Measurements from ENCODE around the gene PRADC1. TPM values are rescaled to one million over a fixed set of nuclear protein-coding genes. Genes with fewer than 3 reads are reported as not detected.

Gene PRADC1
- total and polyA plus RNA-seq, 9 of the 15 experiments (the other 6 are each of a cell fraction or from before 2014, with no cell fraction given) = 7.3 to 47.4 (median 34.2) TPM

GRCh38 chr2:73272270-73272669, 39.2 kb upstream of the PRADC1 start (continued):
- TF ChIP-seq AFF1 (IDR thresholded peaks at IDR 0.05; ENCODE audit: low read depth in 1 of 2, partially characterized antibody in 2 of 2) (no peak), TCF7 (IDR thresholded peaks at IDR 0.05; ENCODE audit: borderline replicate concordance) (no peak), SIX5 (IDR thresholded peaks at IDR 0.05; ENCODE audit: borderline replicate concordance in 1 of 2, insufficient read depth in 1 of 2, low read depth in 1 of 2, low read length in 2 of 2) (no peak), POLR2AphosphoS2 (IDR thresholded peaks at IDR 0.05; ENCODE audit: low read length) (no peak), SP2 (IDR thresholded peaks at IDR 0.05; ENCODE audit: extremely low read depth, low read depth, low read length, poor library complexity, severe bottlenecking) (no peak), EZH2 (IDR thresholded peaks at IDR 0.05; ENCODE audit: borderline replicate concordance, low read depth, low read length) (no peak), STAT5A (IDR thresholded peaks at IDR 0.05; ENCODE audit: borderline replicate concordance, low read length) (no peak), IRF2 (CRISPR knock-in tag; IDR thresholded peaks at IDR 0.05) (no peak), HNRNPL (IDR thresholded peaks at IDR 0.05; ENCODE audit: low read depth, low read length) (no peak), CHCHD3 (CRISPR knock-in tag; IDR thresholded peaks at IDR 0.05) (no peak)

All from K562 (cell line).